ENCODE measurements around the gene PHLDB1. TPM values are rescaled to one million over a fixed set of nuclear protein-coding genes. Genes with fewer than 3 reads are reported as not detected.

The PHLDB1 gene
- total RNA-seq, 4 donors from 2014 or later: 299 to 365 (median 323) TPM

GRCh38 chr11:118651820-118652219 lies 44.4 kb downstream of the PHLDB1 start:
- WGBS, 2 donors: 83 to 86% methylated on average over 3 of the region's 3 CpGs
- Histone ChIP-seq H3K27ac (no peak overlapping the region), H3K4me3 (no peak overlapping the region), H3K27me3 (no peaks in the 10 kb centered on the region), H3K36me3 (peaks cover 8 to 98% (median 24%) of the 10 kb centered on the region in 3 donors), H3K9me3 (no peaks in the 10 kb centered on the region), H3K4me1 (no peaks in the 10 kb centered on the region)
- DNase-seq (ENCODE audit: low spot score in 2 of 2): no peak
- TF ChIP-seq CTCF (IDR thresholded peaks at IDR 0.05) (no peak), EP300 (IDR thresholded peaks at IDR 0.05) (no peak), POLR2A (IDR thresholded peaks at IDR 0.05) (no peak)

- Histone ChIP-seq H3K9me3 (no peaks in the 10 kb centered on the region), H3K4me1 (no peaks in the 10 kb centered on the region), H3K36me3 (peaks cover 7 to 98% (median 24%) of the 10 kb centered on the region in 3 donors), H3K27ac (no peak overlapping the region), H3K27me3 (no peaks in the 10 kb centered on the region), H3K4me3 (no peak overlapping the region)
- TF ChIP-seq POLR2A (IDR thresholded peaks at IDR 0.05) (no peak), CTCF (IDR thresholded peaks at IDR 0.05) (no peak), EP300 (IDR thresholded peaks at IDR 0.05) (no peak)
- 61 to 67% methylated on average over 4 of the region's 4 CpGs for WGBS, 2 donors
- DNase-seq (ENCODE audit: low spot score in 2 of 2): no peak
Observed at GRCh38 chr11:118652681-118653181, 45.3 kb downstream of the PHLDB1 start.

- TF ChIP-seq CTCF (IDR thresholded peaks at IDR 0.05) (no peak), EP300 (IDR thresholded peaks at IDR 0.05) (no peak), POLR2A (IDR thresholded peaks at IDR 0.05) (no peak)
- peaks cover 4 to 90% (median 24%) of the 10 kb centered on the region in 3 donors for H3K36me3 ChIP-seq
- no peak for DNase-seq (ENCODE audit: low spot score in 2 of 2)
- no peak overlapping the region for H3K27ac ChIP-seq
- H3K9me3 ChIP-seq: no peaks in the 10 kb centered on the region
- 75 to 81% methylated on average over 8 of the region's 8 CpGs for WGBS, 2 donors
- no peaks in the 10 kb centered on the region for H3K27me3 ChIP-seq
- peaks cover 0 to 2% (median 0%) of the 10 kb centered on the region in 4 donors for H3K4me1 ChIP-seq
- H3K4me3 ChIP-seq: no peak overlapping the region
Observed at GRCh38 chr11:118653684-118654390, 46.4 kb downstream of the PHLDB1 start.

GRCh38 chr11:118655486-118656190 lies 48.2 kb downstream of the PHLDB1 start:
- H3K9me3 ChIP-seq: no peaks in the 10 kb centered on the region
- peaks cover 2 to 72% (median 15%) of the 10 kb centered on the region in 3 donors for H3K36me3 ChIP-seq
- TF ChIP-seq EP300 (IDR thresholded peaks at IDR 0.05): no peak
- TF ChIP-seq POLR2A (IDR thresholded peaks at IDR 0.05): no peak
- no peak for TF ChIP-seq CTCF (IDR thresholded peaks at IDR 0.05)
- 77 to 81% methylated on average over 7 of the region's 7 CpGs for WGBS, 2 donors
- DNase-seq (ENCODE audit: low spot score in 2 of 2): no peak
- H3K4me3 ChIP-seq: no peak overlapping the region
- peaks cover 0 to 19% (median 9%) of the 10 kb centered on the region in 4 donors for H3K4me1 ChIP-seq
- no peaks in the 10 kb centered on the region for H3K27me3 ChIP-seq
- H3K27ac ChIP-seq: no peak overlapping the region
